Stimulated activated CD8-positive, alpha-beta memory T cell treated with anti-CD3 and anti-CD28 coated beads, Interleukin-15, amount 100 ng/mL, for 48 hours (primary cell): ENCODE results near the gene RGMB.

Experiments
- DNase-seq, 2 donors: peaks; one replicate each; pipeline ENCODE4 v3.0.0-alpha.2; 2020; ENCODE audit warnings: low read depth in 2 of 2

The RGMB gene

DNA sequence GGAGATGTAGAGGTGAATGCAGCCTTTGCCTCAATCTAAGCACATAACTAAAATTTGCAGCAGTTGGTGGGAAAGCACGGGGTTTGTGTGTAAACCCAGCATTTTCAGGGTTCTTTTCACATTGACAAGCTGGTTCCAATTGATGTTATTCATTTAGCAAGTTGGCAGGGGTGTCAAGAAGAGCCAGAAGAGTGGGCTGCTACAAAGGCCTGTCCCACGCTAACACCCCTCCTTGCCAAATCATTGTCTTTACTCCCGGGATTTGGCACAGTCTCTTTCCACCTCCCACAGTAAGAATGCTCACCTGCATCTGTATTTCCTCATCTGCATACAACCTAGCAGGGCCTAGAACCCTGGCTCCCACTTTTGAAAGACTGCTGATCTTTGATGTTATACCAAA, 11.8 kb downstream of the RGMB start:
- no peak for DNase-seq

DNA sequence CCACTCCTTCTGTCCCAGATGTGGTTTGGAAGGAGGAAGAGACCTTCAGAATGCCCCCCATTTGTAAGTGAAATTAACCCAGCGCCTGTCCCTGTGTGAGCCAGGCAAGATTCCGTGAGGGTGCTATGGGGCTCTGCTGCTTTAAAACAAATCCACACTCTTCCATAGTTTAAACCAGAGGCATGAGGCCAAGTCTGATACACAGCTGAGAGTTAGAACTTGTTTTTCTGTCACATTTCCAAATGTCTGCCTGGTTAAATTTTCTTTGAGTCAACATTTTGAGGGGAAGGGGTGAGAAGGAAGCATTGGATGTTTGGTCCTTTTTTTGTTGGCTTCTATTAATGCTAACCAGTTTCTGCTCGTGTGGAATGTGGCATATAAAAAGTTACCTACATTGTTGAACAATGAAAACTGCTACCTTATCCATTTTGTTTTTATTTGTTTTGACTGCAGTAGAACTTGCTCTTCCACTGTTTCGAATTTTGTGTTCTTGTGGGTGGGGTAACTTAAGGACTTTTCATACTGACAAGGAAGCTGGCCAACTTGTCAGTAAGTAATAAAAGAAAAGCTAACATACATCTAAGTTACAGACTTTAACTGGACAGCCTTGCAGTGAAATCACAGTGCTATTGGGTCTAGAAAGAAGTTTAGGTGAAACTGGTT, 12.9 kb downstream of the RGMB start:
- no peak for DNase-seq

DNA sequence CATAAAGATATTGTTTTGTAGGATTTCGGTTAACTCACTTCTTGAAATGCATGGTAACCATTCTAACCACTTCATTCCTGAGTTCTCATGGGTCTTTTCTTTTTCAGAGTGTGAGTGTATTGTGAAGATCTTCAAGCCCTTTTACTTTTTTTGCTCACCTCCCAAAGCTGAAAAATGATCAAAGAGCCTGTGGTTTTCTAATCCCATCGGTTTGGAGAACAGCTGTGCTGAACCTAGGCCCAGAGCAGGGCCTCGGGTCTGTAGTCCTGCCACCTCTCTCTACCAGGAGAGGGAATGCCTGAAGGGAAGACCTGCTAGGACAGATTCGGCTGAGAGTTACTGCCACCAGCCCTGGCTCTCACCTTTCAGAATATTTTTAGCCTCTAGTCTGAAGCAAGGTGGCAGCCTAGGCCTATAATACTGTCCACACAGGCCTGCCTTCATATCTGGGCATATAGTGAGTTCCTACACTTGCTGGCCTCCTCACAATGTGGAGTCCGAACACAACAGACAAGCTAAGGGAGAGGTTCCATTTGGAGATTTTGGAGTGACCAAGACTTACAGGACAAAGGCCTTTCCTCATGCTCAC, 13.8 kb downstream of the RGMB start:
- DNase-seq: no peak

DNA sequence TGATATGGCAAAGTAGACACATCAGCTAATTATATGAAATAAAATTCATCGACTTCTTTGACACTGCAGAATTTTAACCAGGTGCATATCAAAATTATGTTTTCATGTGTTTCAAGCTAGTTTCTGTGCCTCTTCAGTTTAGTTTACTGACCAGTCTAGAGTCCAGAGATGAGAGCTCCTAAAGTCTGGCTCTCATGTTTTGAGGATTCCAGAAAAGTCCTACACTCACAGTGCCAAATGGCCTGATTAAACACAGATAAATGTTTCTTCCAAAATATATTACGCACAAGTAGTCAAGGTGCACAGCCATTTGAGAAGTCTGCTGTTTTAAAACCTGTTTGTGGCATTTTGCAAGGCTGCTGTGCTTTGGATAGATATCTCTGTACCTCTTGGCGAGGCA, 15.6 kb downstream of the RGMB start:
- DNase-seq: no peak

DNA sequence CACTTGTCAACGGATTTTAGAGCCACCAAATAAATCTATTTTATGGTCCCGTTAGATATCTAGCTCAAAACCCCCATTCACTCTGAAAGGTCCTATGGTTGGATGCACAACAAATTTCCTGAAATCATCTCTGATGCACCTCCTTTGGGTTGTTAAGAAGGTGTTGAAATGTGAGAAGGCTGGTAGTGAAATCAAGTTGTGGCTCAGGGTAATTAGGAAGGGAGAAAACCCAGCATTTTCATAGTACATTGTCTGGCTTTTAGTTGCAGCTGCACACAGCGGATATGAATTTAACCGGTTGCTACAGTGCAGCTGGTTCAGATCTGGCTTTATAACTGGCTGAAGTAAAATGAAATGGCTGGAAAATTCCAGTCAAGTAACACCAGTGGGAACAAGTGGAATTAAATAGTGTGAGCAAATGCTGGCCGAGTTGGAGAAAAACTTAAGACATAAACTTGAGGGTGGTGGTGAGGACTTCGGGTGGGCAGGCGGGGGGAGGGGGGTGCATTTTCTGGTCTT, 17.6 kb downstream of the RGMB start:
- DNase-seq: no peak

DNA sequence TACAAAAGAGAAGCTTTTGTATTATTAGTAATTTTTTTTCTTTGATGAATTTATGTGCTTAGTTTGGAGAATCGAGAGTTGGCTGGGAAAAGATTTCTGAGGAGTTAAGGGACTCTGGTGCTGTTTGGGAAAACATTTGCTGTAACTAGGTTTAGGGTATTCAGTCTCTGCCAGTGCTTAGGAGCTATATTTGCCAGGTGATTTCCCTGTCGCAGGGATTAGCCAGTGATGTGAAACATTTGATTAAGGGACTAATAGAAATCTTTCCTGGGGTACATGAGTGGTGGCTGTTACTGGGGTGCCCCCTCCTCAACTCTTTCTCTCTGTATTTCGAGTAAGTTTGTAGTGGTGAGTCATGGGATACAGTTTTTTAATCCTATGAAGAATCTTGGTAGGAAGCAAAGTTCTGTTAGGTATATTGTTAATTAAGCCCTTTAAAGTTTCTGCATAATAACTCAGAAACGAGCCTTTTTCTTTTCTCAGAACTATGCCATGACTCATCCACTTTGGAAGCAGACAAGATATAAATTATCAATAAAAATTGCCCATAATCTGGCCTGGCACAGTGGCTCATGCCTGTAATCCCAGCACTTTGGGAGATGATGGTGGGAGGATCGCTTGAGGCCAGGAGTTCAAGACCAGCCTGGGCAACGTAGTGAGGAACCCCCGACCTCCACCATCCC, 18.6 kb downstream of the RGMB start:
- no peak for DNase-seq

DNA sequence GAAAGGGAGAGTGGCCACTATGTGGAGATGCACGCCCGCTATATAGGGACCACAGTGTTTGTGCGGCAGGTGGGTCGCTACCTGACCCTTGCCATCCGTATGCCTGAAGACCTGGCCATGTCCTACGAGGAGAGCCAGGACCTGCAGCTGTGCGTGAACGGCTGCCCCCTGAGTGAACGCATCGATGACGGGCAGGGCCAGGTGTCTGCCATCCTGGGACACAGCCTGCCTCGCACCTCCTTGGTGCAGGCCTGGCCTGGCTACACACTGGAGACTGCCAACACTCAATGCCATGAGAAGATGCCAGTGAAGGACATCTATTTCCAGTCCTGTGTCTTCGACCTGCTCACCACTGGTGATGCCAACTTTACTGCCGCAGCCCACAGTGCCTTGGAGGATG, 19.8 kb downstream of the RGMB start:
- DNase-seq: no peak

DNA sequence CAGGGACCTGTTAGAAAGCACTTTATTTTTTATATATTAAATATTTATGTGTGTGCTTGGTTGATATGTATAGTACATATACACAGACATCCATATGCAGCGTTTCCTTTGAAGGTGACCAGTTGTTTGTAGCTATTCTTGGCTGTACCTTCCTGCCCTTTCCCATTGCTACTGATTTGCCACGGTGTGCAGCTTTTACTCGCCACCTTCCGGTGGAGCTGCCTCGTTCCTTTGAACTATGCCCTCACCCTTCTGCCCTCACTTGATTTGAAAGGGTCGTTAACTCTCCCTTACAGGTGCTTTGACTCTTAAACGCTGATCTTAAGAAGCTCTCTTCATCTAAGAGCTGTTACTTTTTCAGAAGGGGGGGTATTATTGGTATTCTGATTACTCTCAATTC, 20.5 kb downstream of the RGMB start:
- no peak for DNase-seq

DNA sequence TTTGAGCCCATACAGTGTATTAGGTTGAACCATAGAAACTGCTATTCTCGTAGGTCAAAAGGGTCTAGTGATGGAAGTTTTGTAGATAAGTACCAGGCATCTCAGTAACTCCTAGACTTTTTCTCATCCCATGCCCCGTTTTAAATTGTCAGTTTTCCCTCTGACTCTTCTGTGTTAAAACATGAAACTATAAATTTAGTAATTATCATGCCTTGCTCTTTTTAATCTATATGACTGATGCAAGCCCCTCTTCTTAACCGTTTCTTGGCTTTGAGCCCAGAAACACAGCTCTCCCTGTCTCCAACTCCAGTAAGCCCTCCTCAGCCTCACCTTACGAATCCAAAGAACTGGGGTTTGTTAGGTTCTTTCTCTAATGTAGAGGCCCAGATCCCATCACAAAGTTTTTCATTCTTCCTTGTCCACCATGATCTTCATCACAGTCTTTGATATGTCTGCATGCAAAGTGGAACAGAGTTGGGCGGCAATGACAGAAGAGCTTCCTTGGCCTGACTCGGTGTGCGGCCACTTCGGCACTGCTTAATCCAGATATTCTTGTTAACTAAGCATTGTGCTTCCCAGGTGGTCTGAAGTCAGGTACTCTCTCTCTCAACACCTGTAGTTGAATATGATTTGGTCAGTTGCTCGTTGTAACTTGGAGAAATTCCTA, 21.1 kb downstream of the RGMB start:
- no peak for DNase-seq

DNA sequence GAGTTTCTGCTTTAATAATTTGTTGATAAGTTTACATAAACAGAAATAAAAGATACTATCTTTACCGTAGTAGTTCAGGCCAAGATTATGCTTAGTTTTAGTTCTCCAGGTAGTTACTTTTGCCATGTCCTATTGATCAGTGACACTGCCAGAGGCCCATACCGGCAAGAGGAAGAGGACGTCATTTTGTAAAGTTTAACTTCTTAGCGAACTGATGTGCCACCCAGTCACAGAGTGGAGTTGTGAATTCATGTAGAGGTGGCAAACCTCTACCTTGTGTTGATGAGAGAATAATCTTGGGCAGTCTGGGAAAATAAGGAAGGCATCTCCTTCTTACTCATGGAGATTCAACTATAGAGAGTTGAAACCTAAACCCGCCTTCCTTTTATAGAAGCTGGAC, 21.8 kb downstream of the RGMB start:
- no peak for DNase-seq

DNA sequence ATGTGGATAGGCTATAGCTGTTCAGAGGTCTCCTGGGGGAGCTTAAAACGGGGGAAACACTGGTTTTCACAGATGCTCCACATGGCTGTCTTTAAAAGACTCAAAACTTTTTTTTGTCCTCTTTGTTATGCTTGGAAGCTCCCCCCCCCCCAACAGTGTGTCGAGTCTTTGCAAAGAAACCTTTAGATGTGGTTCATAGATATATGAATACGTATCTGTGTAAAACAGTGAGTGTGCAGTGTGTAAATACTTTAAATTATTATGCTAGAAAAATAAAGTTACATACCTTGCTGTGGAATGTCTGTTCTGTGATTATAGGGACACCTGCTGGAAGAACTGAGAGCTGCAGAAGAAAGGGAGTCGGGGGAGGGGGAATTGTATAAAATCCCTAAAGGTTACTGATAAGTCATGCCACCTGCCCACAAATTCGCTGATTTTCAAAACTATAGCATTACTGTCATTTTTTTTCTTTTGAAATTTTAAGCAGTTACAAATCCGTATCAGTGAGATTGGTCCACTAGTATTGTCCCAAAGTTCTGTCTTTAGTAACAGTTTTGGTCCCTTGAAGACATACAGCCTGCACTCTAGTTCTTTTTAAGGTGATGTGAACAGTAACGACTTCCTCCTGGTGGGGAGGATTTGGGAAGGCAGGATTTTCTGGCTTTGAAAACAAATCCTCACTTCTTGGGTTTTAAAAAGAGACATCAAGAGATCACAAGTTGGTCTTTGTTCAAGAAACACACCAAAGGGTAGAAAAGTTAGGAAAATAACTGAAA, 22.9 kb downstream of the RGMB start:
- peak in 1 of 2 donors; percentile 14 for DNase-seq

DNA sequence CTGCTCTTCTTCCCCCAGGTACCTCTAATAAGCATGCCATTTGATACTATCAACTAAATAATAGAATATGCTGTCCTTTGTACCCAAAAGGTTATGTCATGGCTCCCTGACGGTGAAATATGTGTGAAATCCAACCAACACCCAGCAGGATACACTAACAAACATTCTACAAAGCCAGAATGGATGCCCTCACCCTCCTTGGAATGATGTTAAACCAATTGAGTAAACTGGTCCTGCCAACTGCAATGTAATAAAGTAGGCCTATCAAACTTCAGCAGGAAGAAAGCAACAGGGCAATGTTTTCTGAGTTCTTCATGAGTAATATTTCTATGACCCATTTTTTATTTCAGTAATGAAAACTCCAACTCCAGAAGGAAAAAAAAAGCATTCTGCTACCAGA, 24.9 kb downstream of the RGMB start:
- DNase-seq: no peak

DNA sequence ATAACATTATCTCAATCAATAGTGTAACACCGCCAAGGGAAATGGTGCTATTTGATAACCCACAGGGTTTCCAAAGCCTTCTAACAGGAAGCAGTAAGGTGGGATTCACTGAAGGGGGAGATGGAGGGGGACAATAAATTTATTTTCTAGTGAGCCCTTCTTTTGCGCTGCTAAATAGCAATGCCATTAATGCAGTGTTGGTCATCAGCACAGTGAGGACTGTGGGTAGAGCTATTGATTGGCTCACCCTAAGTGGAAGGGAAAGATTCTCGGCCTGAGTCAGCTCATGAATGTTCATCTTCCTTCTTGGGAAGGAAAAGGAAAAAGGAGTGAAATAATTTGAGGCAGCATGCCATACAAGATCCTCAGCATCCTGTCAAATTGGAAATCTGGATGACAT, 25.4 kb downstream of the RGMB start:
- DNase-seq: no peak

DNA sequence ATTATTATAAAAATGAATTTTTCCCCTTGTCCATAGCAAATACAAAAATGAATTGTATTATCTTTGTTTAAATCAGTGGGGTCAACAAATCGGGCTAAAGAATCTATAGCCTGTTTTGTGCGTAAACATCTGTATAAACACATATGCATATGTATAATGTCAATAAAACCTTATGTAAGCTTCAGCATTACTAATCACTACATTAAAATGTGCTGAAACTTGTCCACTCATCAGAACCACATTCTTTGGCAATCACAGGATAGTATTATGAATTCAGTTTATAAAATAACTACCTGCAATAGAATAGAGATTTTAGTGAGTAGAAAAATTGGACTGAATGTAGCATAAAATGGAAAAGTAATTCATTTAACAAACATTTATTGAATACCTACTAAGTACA, 30.6 kb downstream of the RGMB start:
- no peak for DNase-seq

DNA sequence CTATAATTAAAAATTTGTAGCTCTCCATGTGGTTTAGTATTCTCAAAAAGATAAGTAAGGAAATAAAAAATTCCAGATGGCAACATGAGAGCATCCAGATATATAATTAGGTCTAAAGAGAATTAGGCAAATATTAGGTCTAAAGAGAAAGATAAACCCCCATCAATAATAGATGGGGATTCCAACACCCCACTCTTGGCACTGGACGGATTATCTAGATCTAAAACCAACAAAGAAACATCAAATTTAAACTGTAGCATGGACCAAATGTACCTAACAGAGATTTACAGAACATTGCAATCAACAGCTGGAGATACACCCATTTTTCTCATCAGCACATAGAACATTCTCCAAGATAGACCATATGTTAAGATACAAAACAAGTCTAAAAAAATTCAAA, 31.6 kb downstream of the RGMB start:
- no peak for DNase-seq

DNA sequence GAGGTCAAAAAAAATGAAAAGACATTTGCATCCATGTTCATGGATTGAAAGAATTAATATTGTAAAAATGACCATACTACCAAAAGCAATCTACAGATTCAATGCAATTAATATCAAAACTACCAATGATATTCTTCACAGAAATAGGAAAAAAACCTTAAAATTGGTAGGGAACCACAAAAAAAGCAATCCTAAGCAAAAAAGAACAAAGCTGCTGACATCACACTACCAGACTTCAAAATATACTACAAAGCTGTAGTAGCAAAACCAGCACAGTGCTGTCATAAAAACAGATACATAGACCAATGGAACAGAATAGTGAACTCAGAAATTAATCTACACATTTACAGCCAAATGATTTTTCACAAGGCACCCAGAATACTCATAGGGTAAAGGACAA, 34.3 kb downstream of the RGMB start:
- DNase-seq: no peak

DNA sequence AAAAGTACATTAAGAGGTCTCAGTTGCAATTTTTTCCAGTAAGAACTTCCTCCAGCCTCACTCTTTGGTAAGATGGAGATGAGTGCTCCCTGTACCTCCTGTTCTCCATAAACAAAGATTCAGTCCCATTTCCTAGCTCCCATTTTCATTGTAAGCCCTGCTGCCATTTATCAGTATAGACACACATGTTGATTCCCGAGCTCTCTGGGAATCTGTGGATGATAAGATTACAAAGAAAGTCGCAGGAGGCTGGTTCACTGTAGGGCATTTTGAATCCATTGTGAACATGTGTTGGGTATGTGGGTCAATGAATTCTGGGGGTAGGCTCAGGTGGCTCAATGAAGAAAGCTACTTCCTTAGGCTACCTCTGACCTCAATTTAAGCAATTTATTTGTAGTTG, 36.7 kb downstream of the RGMB start:
- DNase-seq: no peak

DNA sequence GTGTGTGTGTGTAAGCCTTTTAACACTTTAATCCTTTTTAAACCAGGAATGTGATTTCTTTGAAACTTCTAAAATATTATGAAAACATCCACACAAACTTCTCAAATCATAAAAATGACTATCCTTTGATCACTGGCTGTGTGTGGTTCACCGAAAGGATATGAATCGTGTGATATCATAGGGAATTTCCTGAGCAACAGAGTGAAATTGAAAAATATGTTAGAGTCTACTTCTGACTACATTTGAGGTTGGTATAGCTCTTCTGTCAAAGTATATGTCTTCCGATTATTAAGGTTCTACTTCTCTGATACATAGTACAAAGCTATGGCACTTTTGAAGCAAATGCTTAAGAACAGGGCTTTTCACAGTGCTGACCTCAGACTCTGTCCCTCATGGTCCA, 40.3 kb downstream of the RGMB start:
- DNase-seq: no peak

DNA sequence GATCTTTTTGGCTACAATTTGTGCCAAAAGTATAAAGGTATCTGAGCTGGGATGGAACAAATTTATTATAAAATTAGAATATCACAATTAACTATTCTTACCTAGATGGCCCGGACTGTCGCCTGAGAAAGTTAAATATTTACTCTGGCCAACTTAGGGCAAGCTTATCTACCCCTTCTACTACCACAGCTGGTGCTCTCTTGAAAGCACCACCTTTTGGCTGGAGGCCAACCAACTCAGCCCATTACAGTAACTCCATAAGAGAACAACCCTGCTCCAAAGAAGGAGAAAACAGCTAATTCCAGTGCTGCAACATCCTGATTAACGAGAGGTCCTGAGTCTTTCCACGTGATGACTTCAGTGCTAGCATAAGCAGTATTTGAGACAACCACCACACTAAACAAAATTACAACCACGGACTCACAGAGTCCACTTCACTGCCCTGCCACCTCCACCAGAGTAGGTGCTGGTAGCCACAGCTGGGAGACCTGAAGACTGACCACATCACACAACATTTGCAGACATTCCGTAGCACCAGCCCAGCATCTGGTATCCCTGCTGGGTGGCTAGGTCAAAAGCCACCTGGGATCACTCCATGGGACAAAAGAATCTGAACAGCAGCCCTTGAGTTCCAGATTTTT, 43.2 kb downstream of the RGMB start:
- no peak for DNase-seq

DNA sequence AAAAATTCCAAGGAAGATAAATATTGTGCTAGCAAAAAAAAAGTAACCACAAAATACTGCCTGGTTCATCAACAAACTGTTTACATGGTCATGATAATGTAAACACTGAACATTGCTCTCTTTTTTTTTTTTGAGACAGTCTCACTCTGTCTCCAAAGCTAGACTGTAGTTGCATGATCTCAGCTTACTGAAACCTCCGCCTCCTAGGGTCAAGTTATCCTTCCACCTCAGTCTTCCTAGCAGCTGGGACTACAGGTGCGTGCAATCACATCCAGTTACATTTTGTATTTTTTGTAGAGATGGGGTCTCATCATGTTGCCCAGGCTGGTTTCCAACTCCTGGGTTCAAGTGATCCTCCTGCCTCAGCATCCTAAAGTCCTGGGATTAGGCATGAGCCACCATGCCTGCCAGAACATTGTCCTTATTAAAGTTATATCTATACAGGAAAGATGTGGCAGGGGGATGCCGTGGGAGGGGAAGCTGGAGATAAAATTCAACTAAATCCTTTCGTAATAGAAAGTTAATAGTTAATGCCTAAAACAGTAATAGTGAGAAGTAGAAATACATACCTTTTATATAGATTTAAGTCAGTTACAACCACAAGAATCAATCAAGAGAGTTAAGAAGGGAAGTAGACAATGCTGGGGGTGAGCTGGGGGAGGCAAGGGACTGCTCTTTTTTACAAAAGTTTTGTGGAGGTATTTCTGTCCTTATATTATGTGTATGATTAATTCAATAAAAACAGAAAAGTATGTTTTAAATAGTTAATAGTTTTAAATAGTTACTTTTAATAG, 52.3 kb downstream of the RGMB start:
- DNase-seq: no peak

DNA sequence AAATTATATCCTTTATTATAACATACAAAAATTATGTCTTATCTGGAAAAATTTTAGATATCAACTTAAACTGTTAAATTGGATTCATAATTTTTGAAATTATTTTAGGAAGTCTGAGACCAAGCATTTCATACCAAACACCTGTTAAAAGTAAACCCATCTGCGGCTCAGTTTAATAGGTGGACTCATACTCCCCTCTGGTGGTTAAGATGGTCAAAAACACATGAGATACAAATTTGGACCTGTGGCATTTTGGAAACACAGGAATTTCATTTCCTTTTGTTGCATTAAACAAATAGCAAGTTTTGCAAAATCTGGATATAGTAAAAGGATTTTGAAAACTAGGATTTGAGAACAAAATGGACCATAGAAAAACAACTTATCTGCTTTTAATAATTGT, 53.7 kb downstream of the RGMB start:
- no peak for DNase-seq
